ENCODE results near the gene CYP26B1. TPM values are rescaled to one million over a fixed set of nuclear protein-coding genes. Genes with fewer than 3 reads are reported as not detected.

Gene CYP26B1
- total and polyA plus RNA-seq, 2 donors (not counting 3 experiments of a cell fraction or from before 2014, with no cell fraction given): 0.30 to 1.1 TPM

- H3K36me3 ChIP-seq (ENCODE audit: control insufficient read depth in 2 of 2, extremely low read depth in 1 of 2, insufficient read depth in 2 of 2, low read length in 2 of 2): no peaks in the 10 kb centered on the region
- no peak overlapping the region for H2AFZ ChIP-seq (ENCODE audit: low read depth, low read length)
- H3K27ac ChIP-seq (ENCODE audit: insufficient read depth, low read depth, low read length): no peak overlapping the region
- TF ChIP-seq POLR2AphosphoS5 (IDR thresholded peaks at IDR 0.05; ENCODE audit: insufficient read depth, low read depth, low read length) (no peak), JUN (IDR thresholded peaks at IDR 0.05; ENCODE audit: borderline replicate concordance, insufficient read depth, insufficient read length, low read depth) (no peak), MAX (IDR thresholded peaks at IDR 0.05; ENCODE audit: insufficient read depth, insufficient read length) (no peak), EZH2 (IDR thresholded peaks at IDR 0.05; ENCODE audit: borderline replicate concordance, low read depth, low read length, severe bottlenecking) (no peak)
- H3K9me1 ChIP-seq (replicated peaks; ENCODE audit: control insufficient read depth, extremely low read depth, insufficient read depth, low read length): no peaks in the 10 kb centered on the region
- no peaks in the 10 kb centered on the region for H3K9me3 ChIP-seq (replicated peaks; ENCODE audit: control insufficient read depth, insufficient read depth, low read length)
- H3K4me3 ChIP-seq (replicated peaks in 1 of 3; ENCODE audit: insufficient read depth in 1 of 3, low read depth in 1 of 3, low read length in 3 of 3): no peak overlapping the region
- no peaks in the 10 kb centered on the region for H3K27me3 ChIP-seq (ENCODE audit: control insufficient read depth in 2 of 2, insufficient read depth in 2 of 2, low read length in 2 of 2)
- ChIA-PET POLR2A (no interaction called here), CTCF (no interaction called here)
- H3K79me2 ChIP-seq (ENCODE audit: control insufficient read depth, insufficient read depth, low read length): no peaks in the 10 kb centered on the region
- no peak overlapping the region for H3K4me2 ChIP-seq (ENCODE audit: insufficient read depth, low read length)
- intact Hi-C loops (cut with micrococcal nuclease) (no loop called here), dilution Hi-C loops (cut with MboI; ENCODE audit: extremely low pct_ligation_motif_present, low sequenced_read_pairs) (no loop called here)
- no peak overlapping the region for H3K9ac ChIP-seq (replicated peaks; ENCODE audit: extremely low read depth, insufficient read depth, low read length)
- FAIRE-seq: no peak
- no TSS peak for BruUV-seq (replicated peaks)
- no peaks in the 10 kb centered on the region for H4K20me1 ChIP-seq (replicated peaks; ENCODE audit: control insufficient read depth, extremely low read depth, insufficient read depth, low read length)
- H3K4me1 ChIP-seq (ENCODE audit: control insufficient read depth, extremely low read depth, insufficient read depth, low read length): no peaks in the 10 kb centered on the region
- DNase-seq (ENCODE audit: low read depth, low spot score): no peak
Observed at GRCh38 chr2:72180351-72180750, 32.7 kb upstream of the CYP26B1 start.

DNA sequence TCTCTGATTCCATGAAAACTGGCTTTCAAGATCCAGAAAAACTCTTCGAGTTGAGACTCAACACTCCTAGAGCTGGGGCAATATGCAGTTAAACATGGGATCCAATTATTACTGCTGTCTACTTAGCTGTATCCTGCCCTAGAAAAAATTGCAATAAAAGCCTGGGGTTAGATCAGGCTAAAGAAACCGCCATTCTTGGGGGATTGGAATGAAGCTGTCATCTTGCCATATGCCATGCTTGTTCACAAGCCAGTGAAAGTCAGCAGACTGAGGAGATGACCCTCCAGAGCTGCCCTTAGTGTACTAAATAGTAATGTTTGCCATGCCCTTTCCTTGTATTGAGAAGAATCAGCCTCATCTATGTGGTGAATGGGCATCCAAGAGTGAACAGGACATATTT, 30.9 kb upstream of the CYP26B1 start:
- TF ChIP-seq POLR2A (IDR thresholded peaks at IDR 0.05; ENCODE audit: low read depth, low read length) (no peak), MAX (IDR thresholded peaks at IDR 0.05; ENCODE audit: insufficient read depth, insufficient read length) (no peak), GATA2 (IDR thresholded peaks at IDR 0.05; ENCODE audit: insufficient read depth, insufficient read length, low read depth, low read length) (no peak), JUN (IDR thresholded peaks at IDR 0.05; ENCODE audit: borderline replicate concordance, insufficient read depth, insufficient read length, low read depth) (no peak), MYC (IDR thresholded peaks at IDR 0.05; ENCODE audit: low read depth, low read length) (no peak), FOS (IDR thresholded peaks at IDR 0.05; ENCODE audit: borderline replicate concordance, insufficient read depth, low read length) (no peak), POLR2AphosphoS5 (IDR thresholded peaks at IDR 0.05; ENCODE audit: insufficient read depth, low read depth, low read length) (no peak)
- Histone ChIP-seq H3K9me1 (replicated peaks; ENCODE audit: control insufficient read depth, extremely low read depth, insufficient read depth, low read length) (no peaks in the 10 kb centered on the region), H3K36me3 (ENCODE audit: control insufficient read depth in 2 of 2, extremely low read depth in 1 of 2, insufficient read depth in 2 of 2, low read length in 2 of 2) (no peaks in the 10 kb centered on the region), H3K4me2 (ENCODE audit: insufficient read depth, low read length) (no peak overlapping the region), H3K27me3 (ENCODE audit: control insufficient read depth in 2 of 2, insufficient read depth in 2 of 2, low read length in 2 of 2) (no peaks in the 10 kb centered on the region), H3K9ac (replicated peaks; ENCODE audit: extremely low read depth, insufficient read depth, low read length) (no peak overlapping the region), H3K4me3 (replicated peaks in 1 of 3; ENCODE audit: insufficient read depth in 1 of 3, low read depth in 1 of 3, low read length in 3 of 3) (no peak overlapping the region), H3K27ac (ENCODE audit: insufficient read depth, low read depth, low read length) (no peak overlapping the region), H2AFZ (ENCODE audit: low read depth, low read length) (no peak overlapping the region), H3K9me3 (replicated peaks; ENCODE audit: control insufficient read depth, insufficient read depth, low read length) (no peaks in the 10 kb centered on the region), H3K79me2 (ENCODE audit: control insufficient read depth, insufficient read depth, low read length) (no peaks in the 10 kb centered on the region), H3K4me1 (ENCODE audit: control insufficient read depth, extremely low read depth, insufficient read depth, low read length) (peaks cover 7% of the 10 kb centered on the region), H4K20me1 (replicated peaks; ENCODE audit: control insufficient read depth, extremely low read depth, insufficient read depth, low read length) (no peaks in the 10 kb centered on the region)
- BruUV-seq (replicated peaks): no TSS peak
- DNase-seq (ENCODE audit: low read depth, low spot score) (no peak), FAIRE-seq (no peak)
- dilution Hi-C loops (cut with MboI; ENCODE audit: extremely low pct_ligation_motif_present, low sequenced_read_pairs): no loop called here
- intact Hi-C loops (cut with micrococcal nuclease): no loop called here
- ChIA-PET CTCF (interaction anchor here (0.9 to 1.5 kb wide), 3 partner anchors 26 to 254 kb away, joined by 3 to 5 read pairs (median 3); no protein-coding TSS in a partner anchor), POLR2A (no interaction called here)
